Liver (tissue), 9 donors: ENCODE results near the gene NOS1. TPM values are rescaled to one million over a fixed set of nuclear protein-coding genes. Genes with fewer than 3 reads are reported as not detected.

Experiments used
- DNase-seq: peaks from one replicate; pipeline ENCODE4 v3.0.0-alpha.2; 2017; ENCODE audit warnings: low spot score
- H3K27ac ChIP-seq, 2 donors: one replicate each; pipeline ENCODE4 v1.7.0; 2013; ENCODE audit warnings: inconsistent platforms in 2 of 2, low read length in 2 of 2, control low read depth in 1 of 2, low read depth in 1 of 2, mild to moderate bottlenecking in 1 of 2
- H3K27me3 ChIP-seq, 4 donors: one replicate each; pipeline versions ENCODE4 v1.6.1 to v1.7.0; 2013; ENCODE audit warnings: low read length in 3 of 4, inconsistent platforms in 1 of 4, mild to moderate bottlenecking in 1 of 4, moderate library complexity in 1 of 4; ENCODE audit not compliant: control insufficient read depth in 4 of 4, insufficient read depth in 4 of 4
- H3K36me3 ChIP-seq, 4 donors: one replicate each; pipeline versions ENCODE4 v1.6.1 to v1.7.0; 2013; ENCODE audit warnings: low read length in 3 of 4, mild to moderate bottlenecking in 3 of 4, low read depth in 1 of 4, moderate library complexity in 1 of 4; ENCODE audit not compliant: control insufficient read depth in 4 of 4, insufficient read depth in 3 of 4
- H3K4me1 ChIP-seq, 4 donors: one replicate each; pipeline versions ENCODE4 v1.6.1 to v1.7.0; 2013; ENCODE audit warnings: low read length in 3 of 4, mild to moderate bottlenecking in 3 of 4, moderate library complexity in 1 of 4; ENCODE audit not compliant: control insufficient read depth in 4 of 4, insufficient read depth in 4 of 4
- H3K4me3 ChIP-seq, 3 donors: one replicate each; pipeline versions ENCODE4 v1.6.1 to v1.7.0; 2013; ENCODE audit warnings: low read length in 3 of 3, control low read depth in 1 of 3, low read depth in 1 of 3, mild to moderate bottlenecking in 1 of 3
- H3K9ac ChIP-seq, 2 donors: one replicate each; pipeline ENCODE4 v1.7.0; 2013; ENCODE audit warnings: low read length in 2 of 2, mild to moderate bottlenecking in 2 of 2, moderate library complexity in 2 of 2, control low read depth in 1 of 2, low read depth in 1 of 2
- H3K9me3 ChIP-seq, 4 donors: one replicate each; pipeline versions ENCODE4 v1.6.1 to v1.7.0; 2013; ENCODE audit warnings: low read length in 3 of 4; ENCODE audit not compliant: control insufficient read depth in 4 of 4
- ATF3 ChIP-seq: IDR thresholded peaks from 2 replicates; pipeline ENCODE4 v1.6.1; 2016; ENCODE audit warnings: antibody characterized with exemption
- CTCF ChIP-seq: fragments of 150-350 bp; IDR thresholded peaks from 2 replicates; pipeline ENCODE4 v1.5.1; 2017; ENCODE audit warnings: improper control_type of control experiment, low read depth, low read length; ENCODE audit not compliant: missing input control
- EGR1 ChIP-seq, 2 donors: IDR thresholded peaks; 2 replicates each; pipeline ENCODE4 v1.6.1; 2016 to 2018; ENCODE audit warnings: antibody characterized with exemption in 2 of 2, low read depth in 2 of 2
- FOXA1 ChIP-seq: IDR thresholded peaks from 2 replicates; pipeline ENCODE4 v1.6.1; 2016; ENCODE audit warnings: antibody characterized with exemption
- FOXA2 ChIP-seq: IDR thresholded peaks from 2 replicates; pipeline ENCODE4 v1.6.1; 2016; ENCODE audit warnings: antibody characterized with exemption
- GABPA ChIP-seq, 2 donors: IDR thresholded peaks in 1 of 2; conservative IDR thresholded peaks in 1 of 2; 2 replicates each; pipeline ENCODE4 v1.6.1; 2016; ENCODE audit warnings: antibody characterized with exemption in 2 of 2, mild to moderate bottlenecking in 1 of 2, moderate library complexity in 1 of 2
- HNF4A ChIP-seq, 2 donors: conservative IDR thresholded peaks; 2 replicates each; pipeline ENCODE4 v1.6.1; 2016; ENCODE audit warnings: antibody characterized with exemption in 2 of 2, mild to moderate bottlenecking in 2 of 2
- HNF4G ChIP-seq: IDR thresholded peaks from 2 replicates; pipeline ENCODE4 v1.6.1; 2016; ENCODE audit warnings: antibody characterized with exemption
- JUND ChIP-seq, 2 donors: IDR thresholded peaks; 2 replicates each; pipeline ENCODE4 v1.6.1; 2016; ENCODE audit warnings: antibody characterized with exemption in 2 of 2
- MAX ChIP-seq: IDR thresholded peaks from 2 replicates; pipeline ENCODE4 v1.6.1; 2016; ENCODE audit warnings: antibody characterized with exemption
- NR2F2 ChIP-seq: IDR thresholded peaks from 2 replicates; pipeline ENCODE4 v1.6.1; 2016; ENCODE audit warnings: antibody characterized with exemption
- RAD21 ChIP-seq, 2 donors: IDR thresholded peaks; 2 replicates each; pipeline ENCODE4 v1.6.1; 2016; ENCODE audit warnings: antibody characterized with exemption in 2 of 2, mild to moderate bottlenecking in 2 of 2
- REST ChIP-seq: IDR thresholded peaks from 2 replicates; pipeline ENCODE4 v1.6.1; 2016; ENCODE audit warnings: antibody characterized with exemption, mild to moderate bottlenecking
- RXRA ChIP-seq, 2 donors: IDR thresholded peaks; 2 replicates each; pipeline ENCODE4 v1.6.1; 2017 to 2018; ENCODE audit warnings: antibody characterized with exemption in 2 of 2, mild to moderate bottlenecking in 1 of 2
- SP1 ChIP-seq: IDR thresholded peaks from 2 replicates; pipeline ENCODE4 v1.6.1; 2018; ENCODE audit warnings: antibody characterized with exemption, mild to moderate bottlenecking
- TAF1 ChIP-seq: conservative IDR thresholded peaks from 2 replicates; pipeline ENCODE4 v1.6.1; 2016; ENCODE audit warnings: antibody characterized with exemption, mild to moderate bottlenecking
- YY1 ChIP-seq: IDR thresholded peaks from 2 replicates; pipeline ENCODE4 v1.6.1; 2016; ENCODE audit warnings: antibody characterized with exemption, mild to moderate bottlenecking
- ZBTB33 ChIP-seq: IDR thresholded peaks from 2 replicates; pipeline ENCODE4 v1.6.1; 2016; ENCODE audit warnings: antibody characterized with exemption
- WGBS: extraction: QIAGEN DNeasy Blood & Tissue Kit; methylation state at CpG from one replicate; pipeline ENCODE4 v1.1.7; 2013; 5-methylcytosine and 5-hydroxymethylcytosine counted together
- polyA plus RNA-seq, 2 donors: library from polyadenylated mRNA; stranded (reverse) in 1 of 2; unstranded in 1 of 2; fragments of 200-250 nt in 1 of 2; fragments of >200 nt in 1 of 2; fragmentation: Nextera tagmentation in 1 of 2; extraction: Ambion mirVana in 1 of 2; gene quantifications; one replicate each; pipeline versions ENCODE4 v1.2.1 to v1.2.3, GENCODE V29; 2013 to 2015
- total RNA-seq, 2 donors: library from RNA; depleted of rRNA; stranded (reverse); fragments of >200 nt; gene quantifications; one replicate each; pipeline ENCODE4 v1.2.3, GENCODE V29; 2014
- donor health status: healthy.
- donor health status: healthy.
- donor health status: healthy.
- donor health status: healthy.
- donor health status: healthy.

NOS1 gene
- total and polyA plus RNA-seq, 4 donors, result under 0.01 to 0.08 (median 0.01) TPM; not detected in 1

- DNase-seq, result no peak
- no peaks in the 10 kb centered on the region for H3K27me3 ChIP-seq
- TF ChIP-seq RXRA (IDR thresholded peaks at IDR 0.05) (no peak), REST (no peak), HNF4G (no peak), YY1 (no peak), ATF3 (no peak), SP1 (no peak), MAX (no peak), FOXA2 (no peak), HNF4A (conservative IDR thresholded peaks at IDR 0.05) (no peak), GABPA (IDR thresholded peaks at IDR 0.05 in 1 of 2, conservative IDR thresholded peaks at IDR 0.05 in 1 of 2) (no peak), CTCF (no peak), EGR1 (IDR thresholded peaks at IDR 0.05; ENCODE audit: low read depth in 2 of 2) (no peak), NR2F2 (no peak), FOXA1 (no peak), ZBTB33 (no peak), RAD21 (IDR thresholded peaks at IDR 0.05) (no peak), TAF1 (no peak)
- H3K4me1 ChIP-seq, result no peaks in the 10 kb centered on the region
- 79% methylated on average over 4 of the region's 4 CpGs for WGBS
- no peak overlapping the region for H3K9ac ChIP-seq
- no peak overlapping the region for H3K27ac ChIP-seq
- no peaks in the 10 kb centered on the region for H3K36me3 ChIP-seq
- H3K9me3 ChIP-seq, result peaks cover 0 to 3% (median 0%) of the 10 kb centered on the region in 4 donors
- H3K4me3 ChIP-seq, result no peak overlapping the region
Observed at GRCh38 chr12:117255386-117255785, 106.0 kb downstream of the NOS1 start.

- no peaks in the 10 kb centered on the region for H3K27me3 ChIP-seq
- no peak overlapping the region for H3K9ac ChIP-seq
- no peak overlapping the region for H3K27ac ChIP-seq
- no peaks in the 10 kb centered on the region for H3K36me3 ChIP-seq
- H3K4me1 ChIP-seq, result no peaks in the 10 kb centered on the region
- no peak overlapping the region for H3K4me3 ChIP-seq
- H3K9me3 ChIP-seq, result no peaks in the 10 kb centered on the region
- WGBS, result 75% methylated on average over 1 of the region's 1 CpG
- DNase-seq, result no peak
- TF ChIP-seq ATF3, result no peak
- no peak for TF ChIP-seq JUND (IDR thresholded peaks at IDR 0.05)
- TF ChIP-seq CTCF, result no peak
- no peak for TF ChIP-seq MAX
- TF ChIP-seq FOXA2, result no peak
- no peak for TF ChIP-seq HNF4G
- no peak for TF ChIP-seq YY1
- no peak for TF ChIP-seq GABPA (IDR thresholded peaks at IDR 0.05 in 1 of 2, conservative IDR thresholded peaks at IDR 0.05 in 1 of 2)
- no peak for TF ChIP-seq TAF1
- no peak for TF ChIP-seq FOXA1
- no peak for TF ChIP-seq NR2F2
- no peak for TF ChIP-seq ZBTB33
- no peak for TF ChIP-seq EGR1 (IDR thresholded peaks at IDR 0.05; ENCODE audit: low read depth in 2 of 2)
- TF ChIP-seq SP1, result no peak
Observed at GRCh38 chr12:117243488-117243887, 117.9 kb downstream of the NOS1 start.
